Measurements from ENCODE around the gene ETS2.

DNA sequence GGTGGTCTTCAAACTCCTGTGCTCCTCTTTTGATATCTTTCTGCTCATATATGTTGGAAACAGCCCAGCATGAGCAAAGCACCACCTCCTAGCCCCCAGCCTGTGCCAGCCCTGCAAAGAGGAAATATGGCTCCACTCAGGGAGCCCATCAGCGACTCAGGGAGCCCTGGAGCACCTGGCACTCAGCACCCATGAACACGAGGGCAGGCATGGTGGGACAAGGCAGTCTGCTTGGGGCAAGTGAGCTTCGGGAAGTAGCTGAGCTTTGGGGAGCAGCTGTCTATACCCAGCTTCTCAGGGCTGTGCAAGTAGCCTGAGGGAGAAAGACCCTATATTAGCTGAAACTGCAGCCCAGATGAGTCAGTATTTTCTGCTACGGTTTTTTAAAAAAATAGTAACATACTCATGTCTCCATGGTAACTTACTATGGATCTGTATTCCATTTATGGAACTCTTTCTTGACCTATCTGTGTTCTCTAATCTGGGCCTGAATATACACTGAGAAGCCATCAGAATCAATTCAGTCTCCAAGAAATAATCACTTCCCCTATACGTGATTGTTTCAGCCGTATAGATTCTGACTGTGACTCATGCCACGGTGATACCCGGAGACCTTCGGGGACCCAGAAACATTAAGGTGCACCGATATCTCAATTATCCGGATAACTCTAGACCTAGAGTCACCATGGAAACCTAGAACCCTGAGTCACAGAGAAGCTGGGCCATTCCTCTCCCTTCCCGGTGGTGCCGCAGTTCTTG, 1.5 kb upstream of the ETS2 start:
- TF ChIP-seq, protein P1, sequence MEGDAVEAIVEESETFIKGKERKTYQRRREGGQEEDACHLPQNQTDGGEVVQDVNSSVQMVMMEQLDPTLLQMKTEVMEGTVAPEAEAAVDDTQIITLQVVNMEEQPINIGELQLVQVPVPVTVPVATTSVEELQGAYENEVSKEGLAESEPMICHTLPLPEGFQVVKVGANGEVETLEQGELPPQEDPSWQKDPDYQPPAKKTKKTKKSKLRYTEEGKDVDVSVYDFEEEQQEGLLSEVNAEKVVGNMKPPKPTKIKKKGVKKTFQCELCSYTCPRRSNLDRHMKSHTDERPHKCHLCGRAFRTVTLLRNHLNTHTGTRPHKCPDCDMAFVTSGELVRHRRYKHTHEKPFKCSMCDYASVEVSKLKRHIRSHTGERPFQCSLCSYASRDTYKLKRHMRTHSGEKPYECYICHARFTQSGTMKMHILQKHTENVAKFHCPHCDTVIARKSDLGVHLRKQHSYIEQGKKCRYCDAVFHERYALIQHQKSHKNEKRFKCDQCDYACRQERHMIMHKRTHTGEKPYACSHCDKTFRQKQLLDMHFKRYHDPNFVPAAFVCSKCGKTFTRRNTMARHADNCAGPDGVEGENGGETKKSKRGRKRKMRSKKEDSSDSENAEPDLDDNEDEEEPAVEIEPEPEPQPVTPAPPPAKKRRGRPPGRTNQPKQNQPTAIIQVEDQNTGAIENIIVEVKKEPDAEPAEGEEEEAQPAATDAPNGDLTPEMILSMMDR (IDR thresholded peaks at IDR 0.05; ENCODE audit: insufficient read depth, low read length, poor library complexity, severe bottlenecking): no peak
- no peak for TF ChIP-seq EZH2phosphoT487 (conservative IDR thresholded peaks at IDR 0.05; ENCODE audit: low read length)
